GM10847 (cell line): ENCODE results near the gene EPB41L1.

Experiments used
- POLR2A ChIP-seq: IDR thresholded peaks from 2 replicates; pipeline ENCODE4 v1.6.1; 2011; ENCODE audit not compliant: insufficient read length; ENCODE audit errors: extremely low read depth

EPB41L1 gene

DNA sequence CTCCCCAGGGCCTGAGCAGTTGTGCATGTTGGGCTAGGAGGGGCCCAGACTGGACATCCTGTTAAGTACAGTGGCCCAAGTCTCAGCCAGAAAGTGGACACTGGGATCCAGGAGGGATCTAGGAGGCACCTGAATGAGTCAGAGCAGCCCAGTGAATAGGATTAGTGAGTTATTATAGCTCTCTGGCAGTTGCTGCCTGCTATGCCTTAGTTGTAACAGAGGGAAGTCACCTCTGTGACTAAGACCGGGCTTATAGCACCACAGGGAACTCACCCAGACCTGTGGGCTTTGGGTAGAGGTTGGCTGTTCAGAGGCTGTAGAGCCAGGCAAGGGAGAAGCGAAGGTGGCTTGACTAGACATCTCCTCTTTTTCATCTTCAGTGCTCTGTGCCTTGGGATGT, 42.7 kb downstream of the EPB41L1 start:
- no peak for TF ChIP-seq POLR2A

- no peak for TF ChIP-seq POLR2A
Measured at GRCh38 chr20:36199345-36200257, 45.1 kb downstream of the EPB41L1 start.

DNA sequence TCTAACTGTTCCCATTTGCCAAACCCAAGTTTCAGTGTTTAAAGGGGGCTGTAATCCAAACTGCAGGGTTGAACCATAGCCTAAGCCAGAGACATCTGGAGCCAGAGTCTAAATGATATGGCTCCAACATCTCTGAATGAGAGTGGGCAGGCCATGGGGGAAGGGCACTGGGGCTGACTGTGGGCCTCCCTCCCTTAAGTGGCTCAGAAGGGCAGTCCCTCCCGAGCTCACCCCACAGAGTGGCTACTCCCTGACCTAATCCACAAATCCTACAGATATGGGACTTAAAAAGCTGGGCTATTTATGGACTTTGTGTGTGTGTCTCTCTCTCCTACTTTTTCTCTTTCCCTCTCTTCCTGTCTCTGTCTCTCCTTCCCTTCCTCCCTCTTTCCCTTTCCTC, 45.9 kb downstream of the EPB41L1 start:
- no peak for TF ChIP-seq POLR2A

DNA sequence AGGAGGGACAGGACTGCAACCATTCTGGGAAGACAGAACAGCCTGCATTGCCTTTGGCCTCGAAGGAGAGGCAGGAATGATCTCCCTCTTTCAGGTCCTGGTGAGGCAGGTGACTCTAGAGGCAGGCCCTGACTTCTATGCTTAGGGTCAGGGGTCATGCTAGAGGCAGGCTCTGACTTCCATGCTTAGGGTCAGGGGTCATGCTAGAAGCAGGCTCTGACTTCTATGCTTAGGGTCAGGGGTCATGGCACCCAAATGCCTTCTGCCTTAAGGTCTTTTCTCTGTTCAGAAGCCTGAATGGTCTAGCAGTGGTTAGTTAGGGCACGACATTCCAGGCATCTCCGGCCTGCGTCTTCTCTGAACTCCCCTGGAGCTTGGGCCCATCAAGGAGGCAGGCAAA, 46.7 kb downstream of the EPB41L1 start:
- TF ChIP-seq POLR2A = no peak

DNA sequence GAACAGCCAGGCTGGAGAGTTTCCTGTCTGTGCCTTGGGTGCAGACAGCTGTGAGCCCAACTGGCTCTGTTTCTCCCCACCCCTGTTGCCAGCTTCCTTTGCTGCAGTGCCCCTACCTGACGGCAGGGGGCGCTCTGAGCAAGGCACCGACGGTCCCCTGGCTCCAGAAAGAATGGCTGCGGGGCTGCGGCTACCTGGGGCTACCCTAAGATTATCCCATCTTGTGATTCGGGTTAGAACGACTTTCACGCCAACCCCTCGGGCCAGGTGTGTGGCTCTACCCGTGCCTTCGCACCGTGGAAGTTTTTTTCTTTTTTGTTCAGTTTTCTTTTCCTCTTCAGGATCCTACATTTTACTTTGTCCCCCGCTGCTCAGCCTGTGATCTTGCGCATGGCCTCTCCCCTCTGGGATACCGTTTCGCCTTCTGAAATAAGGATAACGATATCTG, 48.4 kb downstream of the EPB41L1 start:
- TF ChIP-seq POLR2A = no peak

GRCh38 chr20:36203861-36204260, 49.3 kb downstream of the EPB41L1 start:
- TF ChIP-seq POLR2A = no peak

GRCh38 chr20:36205026-36205425, 50.5 kb downstream of the EPB41L1 start:
- TF ChIP-seq POLR2A = no peak

DNA sequence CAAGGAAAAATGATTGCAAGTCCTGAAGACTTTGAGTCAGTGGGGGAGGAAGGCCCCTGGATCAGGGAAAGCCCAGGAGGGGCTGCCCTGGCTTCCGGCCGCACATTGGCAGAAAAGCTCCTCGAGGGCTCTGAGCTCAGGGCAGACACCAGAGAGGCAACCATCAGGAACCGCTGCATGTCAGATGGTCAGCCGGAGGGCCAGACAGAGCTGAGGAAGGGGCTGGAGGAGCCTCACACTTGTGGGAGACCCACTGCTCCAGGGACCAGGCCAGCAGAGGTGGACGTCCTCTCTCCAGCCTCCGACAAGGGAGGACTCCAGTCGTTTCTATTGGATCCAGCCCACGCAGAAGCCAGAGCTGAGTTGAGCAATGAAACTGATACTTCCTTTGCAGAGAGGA, 51.5 kb downstream of the EPB41L1 start:
- TF ChIP-seq POLR2A = no peak

DNA sequence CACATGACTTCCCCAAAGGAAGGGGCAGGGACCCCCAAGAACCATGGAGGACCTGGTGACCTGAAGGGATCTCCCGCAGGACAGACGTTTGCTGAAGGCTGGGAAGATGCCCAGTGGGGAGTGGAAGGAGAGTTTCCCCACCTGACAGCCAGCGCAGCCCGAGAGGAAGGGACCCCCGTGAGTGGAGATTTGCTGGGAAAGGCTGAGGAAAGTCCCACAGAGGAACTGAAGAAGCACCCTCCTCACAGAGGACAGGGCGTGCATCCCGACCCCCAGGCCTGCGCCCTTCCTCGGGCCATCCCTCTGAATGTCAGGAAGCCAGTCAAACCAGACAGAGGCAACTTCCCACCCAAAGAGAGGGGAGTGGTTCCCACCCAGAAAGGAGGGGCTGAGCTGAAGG, 52.1 kb downstream of the EPB41L1 start:
- no peak for TF ChIP-seq POLR2A

GRCh38 chr20:36207602-36208001, 53.1 kb downstream of the EPB41L1 start:
- no peak for TF ChIP-seq POLR2A

GRCh38 chr20:36208257-36208656, 53.7 kb downstream of the EPB41L1 start:
- no peak for TF ChIP-seq POLR2A

DNA sequence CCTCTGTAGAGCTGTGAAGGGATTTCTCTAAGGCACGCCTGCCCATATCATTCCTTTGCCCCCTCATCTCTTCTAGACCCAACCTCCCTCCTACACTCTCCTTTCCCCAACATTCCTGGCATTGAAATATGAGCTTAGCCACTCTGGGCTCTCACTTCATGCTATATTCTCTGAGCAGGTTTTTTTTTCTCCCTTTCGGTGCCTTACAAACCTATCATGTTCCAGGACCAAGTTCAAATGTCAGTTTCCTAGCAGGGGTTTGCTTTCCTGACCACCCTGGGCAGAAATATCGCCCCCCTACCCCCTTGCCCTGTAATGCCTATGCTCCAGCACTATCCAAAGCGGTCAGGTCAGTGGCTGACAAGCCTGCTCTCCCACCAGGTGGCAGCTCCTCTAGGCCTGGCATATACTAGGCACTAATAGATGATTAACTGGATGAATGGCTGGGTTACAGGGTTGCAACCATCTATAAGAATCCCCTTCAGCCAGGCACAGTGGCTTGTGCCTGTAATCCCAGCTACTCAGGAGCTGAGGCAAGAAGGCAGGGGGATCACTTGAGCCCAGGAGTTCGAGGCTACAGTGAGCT, 56.0 kb downstream of the EPB41L1 start:
- TF ChIP-seq POLR2A = no peak

GRCh38 chr20:36213362-36213761, 58.8 kb downstream of the EPB41L1 start:
- no peak for TF ChIP-seq POLR2A

- TF ChIP-seq POLR2A = no peak
Measured at GRCh38 chr20:36214684-36215256, 60.2 kb downstream of the EPB41L1 start.

DNA sequence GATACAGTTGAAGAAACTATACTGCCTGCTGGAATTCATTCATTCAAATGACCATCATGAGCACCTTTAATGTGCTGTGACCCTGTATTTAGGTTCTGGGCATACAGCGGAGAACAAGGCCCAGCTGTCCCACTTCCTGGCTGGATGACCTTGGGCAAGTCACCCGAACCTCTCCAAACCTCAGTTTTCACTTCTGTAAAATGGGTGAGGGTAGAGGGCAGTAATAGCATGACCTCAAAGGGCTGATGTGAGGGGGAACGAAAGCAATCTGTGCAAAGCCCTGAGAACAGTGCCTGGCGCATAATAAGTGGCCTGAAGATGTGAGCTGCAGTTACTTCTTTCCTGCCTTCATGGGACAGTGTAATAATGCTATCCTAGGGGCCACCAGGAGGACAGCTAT, 61.2 kb downstream of the EPB41L1 start:
- no peak for TF ChIP-seq POLR2A
